HCT116 (cell line): ENCODE data around the gene TBC1D8. TPM values are rescaled to one million over a fixed set of nuclear protein-coding genes. Genes with fewer than 3 reads are reported as not detected.

Experiments used
- ATAC-seq: fragments of 200-7000 bp; cut with Tn5 transposase; 2 replicates; pipeline ENCODE4 v1.9.1; 2020; ENCODE audit warnings: mild to moderate bottlenecking, moderate library complexity
- BruUV-seq: library from RNA; stranded (reverse); fragments of 400-500 nt; replicated peaks from 2 replicates; lab custom pipeline; 2021; lab: Mats Ljungman, UMichigan
- CTCF ChIA-PET: fragments of 300-600 bp; sonication (Branson Sonifier 250); formaldehyde crosslinking; loops from one replicate; lab custom pipeline; 2021; ENCODE audit warnings: antibody characterized with exemption; lab: Charles Lee
- POLR2A ChIA-PET: fragments of 300-600, 350-600 bp; sonication (Branson Sonifier 250); formaldehyde crosslinking; loops from one replicate; lab custom pipeline; 2021; ENCODE audit warnings: antibody characterized with exemption; lab: Charles Lee
- RAD21 ChIA-PET, 2 experiments: fragments of 300-600 bp; sonication (Branson Sonifier 250); formaldehyde crosslinking; loops; one replicate each; lab custom pipeline; 2023; ENCODE audit warnings: low total read pairs in 2 of 2; ENCODE audit not compliant: uncharacterized antibody in 2 of 2, unreplicated experiment in 2 of 2, low non-redundant PET in 1 of 2; lab: Charles Lee
- DNase-seq: peaks from one replicate; pipeline ENCODE4 v3.0.0-alpha.2; 2010; ENCODE audit warnings: low read depth, low spot score
- H2AFZ ChIP-seq: fragments of 200-600 bp; shearing (Covaris generic), sonication (generic); 2 replicates; pipeline ENCODE4 v1.6.1; 2017; ENCODE audit warnings: low read depth, mixed run types, mixed read lengths, antibody characterized with exemption, low read length; ENCODE audit not compliant: poor library complexity, severe bottlenecking
- H3K27ac ChIP-seq: 2 replicates; pipeline ENCODE4 v1.5.1; 2012; ENCODE audit warnings: low read depth, low read length
- H3K27me3 ChIP-seq: fragments of 200-600 bp; sonication (generic); 2 replicates; pipeline ENCODE4 v1.6.1; 2016; ENCODE audit warnings: mixed run types, low read length, mixed read lengths; ENCODE audit not compliant: insufficient read depth
- H3K36me3 ChIP-seq, 2 experiments: fragments of 200-500 bp in 1 of 2; fragments of 200-600 bp in 1 of 2; sonication (Bioruptor generic) in 1 of 2; sonication (generic) in 1 of 2; 2 replicates each; pipeline versions ENCODE4 v1.5.1 to v1.6.1; 2014 to 2016; ENCODE audit warnings: low read length in 2 of 2, inconsistent platforms in 1 of 2, mixed read lengths in 1 of 2, mixed run types in 1 of 2; ENCODE audit not compliant: insufficient read depth in 2 of 2, control insufficient read depth in 1 of 2
- H3K4me1 ChIP-seq, 2 experiments: fragments of 200-600 bp in 1 of 2; sonication (generic) in 1 of 2; 2 replicates each; pipeline versions ENCODE4 v1.5.1 to v1.6.1; 2012 to 2017; ENCODE audit warnings: low read length in 2 of 2, inconsistent platforms in 1 of 2, mild to moderate bottlenecking in 1 of 2, mixed read lengths in 1 of 2, mixed run types in 1 of 2, moderate library complexity in 1 of 2; ENCODE audit not compliant: insufficient read depth in 2 of 2, control insufficient read depth in 1 of 2
- H3K4me2 ChIP-seq: fragments of 200-600 bp; sonication (generic); 2 replicates; pipeline ENCODE4 v1.6.1; 2017; ENCODE audit warnings: mixed run types, low read length, mixed read lengths
- H3K4me3 ChIP-seq, 2 experiments: fragments of 200-600 bp in 1 of 2; sonication (generic) in 1 of 2; replicated peaks in 1 of 2; 2 replicates each; pipeline ENCODE4 v1.5.1; 2011 to 2016; ENCODE audit warnings: low read length in 2 of 2, control low read depth in 1 of 2, low read depth in 1 of 2, mild to moderate bottlenecking in 1 of 2, mixed read lengths in 1 of 2, mixed run types in 1 of 2
- H3K79me2 ChIP-seq: fragments of 200-600 bp; sonication (generic); 2 replicates; pipeline ENCODE4 v1.6.1; 2017; ENCODE audit warnings: mild to moderate bottlenecking, mixed run types, low read length, moderate library complexity, mixed read lengths; ENCODE audit not compliant: insufficient read depth
- H3K9ac ChIP-seq: fragments of 200-600 bp; sonication (generic); 2 replicates; pipeline ENCODE4 v1.6.1; 2016; ENCODE audit warnings: low read length, mixed read lengths
- H3K9me2 ChIP-seq: fragments of 200-600 bp; sonication (generic), shearing (Covaris generic); 2 replicates; pipeline ENCODE4 v1.6.1; 2017; ENCODE audit warnings: mixed run types, mild to moderate bottlenecking, moderate library complexity; ENCODE audit not compliant: insufficient read depth
- H3K9me3 ChIP-seq, 2 experiments: fragments of 200-500 bp in 1 of 2; fragments of 200-600 bp in 1 of 2; sonication (Bioruptor generic) in 1 of 2; sonication (generic) in 1 of 2; 2 replicates each; pipeline ENCODE4 v1.6.1; 2014 to 2017; ENCODE audit warnings: low read length in 2 of 2, mixed read lengths in 2 of 2, inconsistent platforms in 1 of 2, low read depth in 1 of 2, mild to moderate bottlenecking in 1 of 2, mixed run types in 1 of 2, moderate library complexity in 1 of 2; ENCODE audit not compliant: control insufficient read depth in 1 of 2, insufficient read depth in 1 of 2
- H4K20me1 ChIP-seq: fragments of 200-600 bp; sonication (generic), shearing (Covaris generic); 2 replicates; pipeline ENCODE4 v1.6.1; 2017; ENCODE audit warnings: mixed run types, mild to moderate bottlenecking, moderate library complexity; ENCODE audit not compliant: insufficient read depth
- CEBPB ChIP-seq: IDR thresholded peaks from 2 replicates; pipeline ENCODE4 v1.6.1; 2012; ENCODE audit warnings: low read depth
- ELF1 ChIP-seq: IDR thresholded peaks from 2 replicates; pipeline ENCODE4 v1.6.1; 2012; ENCODE audit warnings: low read depth, borderline replicate concordance
- EZH2 ChIP-seq: fragments of 200-600 bp; sonication (generic); IDR thresholded peaks from 2 replicates; pipeline ENCODE4 v1.6.1; 2017; ENCODE audit warnings: antibody characterized with exemption, mixed run types
- JUND ChIP-seq: IDR thresholded peaks from 2 replicates; pipeline ENCODE4 v1.6.1; 2012
- POLR2AphosphoS5 ChIP-seq: IDR thresholded peaks from 2 replicates; pipeline ENCODE4 v1.6.1; 2011; ENCODE audit warnings: mild to moderate bottlenecking, low read depth, low read length, moderate library complexity
- SIN3A ChIP-seq: IDR thresholded peaks from 2 replicates; pipeline ENCODE4 v1.6.1; 2012; ENCODE audit warnings: low read depth
- SP1 ChIP-seq: IDR thresholded peaks from 2 replicates; pipeline ENCODE4 v1.6.1; 2012; ENCODE audit warnings: low read depth
- TCF7L2 ChIP-seq: IDR thresholded peaks from 2 replicates; pipeline ENCODE4 v1.7.0; 2011; ENCODE audit warnings: borderline replicate concordance, inconsistent platforms; ENCODE audit not compliant: insufficient read depth, insufficient read length; ENCODE audit errors: extremely low read depth
- YY1 ChIP-seq: IDR thresholded peaks from 2 replicates; pipeline ENCODE4 v1.6.1; 2011; ENCODE audit warnings: low read length, low read depth, moderate library complexity, mild to moderate bottlenecking; ENCODE audit not compliant: insufficient replicate concordance; ENCODE audit errors: extremely low read depth
- ZFX ChIP-seq: fragments of 450-650 bp; IDR thresholded peaks from 2 replicates; pipeline ENCODE4 v1.6.1; 2017
- ZNF274 ChIP-seq: fragments of 200-500 bp; sonication (Bioruptor generic); IDR thresholded peaks from 2 replicates; pipeline ENCODE4 v1.6.1; 2014; ENCODE audit warnings: mild to moderate bottlenecking, low read depth, low read length, inconsistent platforms
- intact Hi-C: fragments of 100-400 bp; cut with micrococcal nuclease; formaldehyde crosslinking; loops from 2 replicates; pipeline ENCODE4 v1.10.0; 2022
- total RNA-seq: library from RNA; stranded (reverse); gene quantifications from one replicate; pipeline ENCODE4 v1.2.1, GENCODE V29; 2021; ENCODE audit not compliant: unreplicated experiment
- TF ChIP-seq, protein P1 (sequence below): IDR thresholded peaks from 2 replicates; pipeline ENCODE4 v1.6.1; 2012

Gene TBC1D8
- total RNA-seq, 1 experiment from 2014 or later, result 44.0 TPM

DNA sequence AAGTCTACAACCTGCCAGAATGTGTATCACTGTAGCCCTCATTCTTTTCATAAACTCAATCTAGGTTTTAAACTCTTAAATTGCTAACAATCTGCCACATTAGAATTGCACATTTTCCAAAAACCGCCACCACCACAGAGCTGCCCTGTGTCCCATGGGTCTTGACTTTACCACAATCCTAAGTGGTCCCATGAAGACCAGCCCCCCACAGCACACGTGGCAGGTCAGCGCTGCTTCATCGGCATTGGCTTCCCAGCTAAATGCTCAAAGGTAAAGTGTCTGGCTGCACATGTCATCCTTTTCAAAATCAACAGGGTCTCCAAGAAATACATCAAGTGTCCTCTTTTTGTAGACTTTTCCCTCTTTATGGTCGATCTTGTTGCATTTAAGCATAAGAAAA, 2.4 kb downstream of the TBC1D8 start:
- POLR2A ChIA-PET, result no interaction called here
- Histone ChIP-seq H3K79me2 (peaks cover 68% of the 10 kb centered on the region), H2AFZ (no peak overlapping the region), H3K9me2 (no peaks in the 10 kb centered on the region), H3K9me3 (no peaks in the 10 kb centered on the region), H3K4me3 (no peak overlapping the region; a peak in 1 of 4 replicates), H3K36me3 (no peaks in the 10 kb centered on the region), H3K4me2 (0 out of 2 replicates have a peak overlapping the region, but pooled peaks have one; percentile 85), H3K27ac (no peak overlapping the region), H3K9ac (no peak overlapping the region), H3K27me3 (no peaks in the 10 kb centered on the region), H3K4me1 (peaks cover 42 to 79% of the 10 kb centered on the region in 2 experiments), H4K20me1 (no peaks in the 10 kb centered on the region; the same call in 1 of the 2 replicates)
- TF ChIP-seq, protein P1, sequence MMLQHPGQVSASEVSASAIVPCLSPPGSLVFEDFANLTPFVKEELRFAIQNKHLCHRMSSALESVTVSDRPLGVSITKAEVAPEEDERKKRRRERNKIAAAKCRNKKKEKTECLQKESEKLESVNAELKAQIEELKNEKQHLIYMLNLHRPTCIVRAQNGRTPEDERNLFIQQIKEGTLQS, result no peak
- no peak for TF ChIP-seq EZH2
- TF ChIP-seq POLR2AphosphoS5, result no peak
- no peak for TF ChIP-seq JUND
- TF ChIP-seq ZFX, result no peak
- TF ChIP-seq CEBPB, result no peak
- TF ChIP-seq TCF7L2, result no peak
- no peak for TF ChIP-seq YY1
- no peak for TF ChIP-seq SP1
- TF ChIP-seq ELF1, result no peak
- TF ChIP-seq ZNF274, result no peak
- no peak for TF ChIP-seq SIN3A
- ATAC-seq, result no peak
- CTCF ChIA-PET, result no interaction called here
- intact Hi-C loops, result no loop called here
- BruUV-seq, result no TSS peak
- RAD21 ChIA-PET, result interaction anchor here in 1 of 2 experiments (1.2 kb wide), 1 partner anchor 35 kb away, joined by 3 read pairs; no protein-coding TSS in a partner anchor
- DNase-seq, result no peak
